WTC11 (cell line): Measurements from ENCODE around the gene VWA7. TPM values are rescaled to one million over a fixed set of nuclear protein-coding genes. Genes with fewer than 3 reads are reported as not detected.

Experiments used
- ATAC-seq: fragments of 200-7000 bp; cut with Tn5 transposase; 2 replicates; pipeline ENCODE4 v1.10.0; 2021; ENCODE audit warnings: mild to moderate bottlenecking, moderate library complexity
- CTCF ChIA-PET: fragments of 300-600 bp; sonication (Branson Sonifier 250); formaldehyde crosslinking; loops from one replicate; lab custom pipeline; 2021; ENCODE audit warnings: antibody characterized with exemption; lab: Charles Lee
- POLR2A ChIA-PET: fragments of 350-600 bp; sonication (Branson Sonifier 250); formaldehyde crosslinking; loops from one replicate; lab custom pipeline; 2021; ENCODE audit warnings: antibody characterized with exemption; lab: Charles Lee
- DNase-seq: peaks from one replicate; pipeline ENCODE4 v3.0.0; 2021; ENCODE audit warnings: low spot score
- H3K27ac Mint-ChIP-seq: 2 replicates; pipeline ENCODE4 v1.8.0; 2021; ENCODE audit warnings: mixed read lengths
- H3K27me3 Mint-ChIP-seq: 2 replicates; pipeline ENCODE4 v1.8.0; 2021; ENCODE audit warnings: low read depth, mild to moderate bottlenecking, moderate library complexity, mixed read lengths
- H3K36me3 Mint-ChIP-seq: 2 replicates; pipeline ENCODE4 v1.8.0; 2021; ENCODE audit warnings: mixed read lengths
- H3K4me1 Mint-ChIP-seq: 2 replicates; pipeline ENCODE4 v1.8.0; 2022; ENCODE audit warnings: mixed read lengths
- H3K4me3 Mint-ChIP-seq: 2 replicates; pipeline ENCODE4 v1.8.0; 2021; ENCODE audit warnings: mild to moderate bottlenecking, moderate library complexity, mixed read lengths
- H3K9me3 Mint-ChIP-seq: 2 replicates; pipeline ENCODE4 v1.8.0; 2021; ENCODE audit warnings: mixed read lengths
- CBFB ChIP-seq: sonication (generic); formaldehyde crosslinking; IDR thresholded peaks from 2 replicates; pipeline ENCODE4 v1.8.1; 2022; ENCODE audit warnings: mild to moderate bottlenecking, low read depth, missing genetic modification reagents
- HMGXB4 ChIP-seq: sonication (generic); formaldehyde crosslinking; IDR thresholded peaks from 2 replicates; pipeline ENCODE4 v1.8.1; 2023; ENCODE audit warnings: mild to moderate bottlenecking, moderate library complexity, missing genetic modification reagents
- PRRX2 ChIP-seq: fragments of 250-450 bp; sonication (Bioruptor Pico); IDR thresholded peaks from 2 replicates; pipeline ENCODE4 v1.8.0; 2021; ENCODE audit warnings: mild to moderate bottlenecking
- SMAD3 ChIP-seq: sonication (generic); formaldehyde crosslinking; IDR thresholded peaks from 2 replicates; pipeline ENCODE4 v1.8.0; 2022; ENCODE audit warnings: missing genetic modification reagents, mild to moderate bottlenecking, borderline replicate concordance
- ZBTB21 ChIP-seq: sonication (generic); formaldehyde crosslinking; IDR thresholded peaks from 2 replicates; pipeline ENCODE4 v1.8.1; 2023; ENCODE audit warnings: mild to moderate bottlenecking, missing genetic modification reagents, borderline replicate concordance
- ZNF263 ChIP-seq: sonication (generic); formaldehyde crosslinking; IDR thresholded peaks from 2 replicates; pipeline ENCODE4 v1.8.1; 2022; ENCODE audit warnings: low read depth, mild to moderate bottlenecking, moderate library complexity, missing genetic modification reagents
- ZNF281 ChIP-seq: sonication (generic); formaldehyde crosslinking; IDR thresholded peaks from 2 replicates; pipeline ENCODE4 v1.8.0; 2023; ENCODE audit warnings: mild to moderate bottlenecking, missing genetic modification reagents
- total RNA-seq: library from RNA; stranded (reverse); gene quantifications from 3 replicates; pipeline ENCODE4 v1.2.3, GENCODE V29; 2021
- TF ChIP-seq, protein P1 (sequence below): fragments of 250-450 bp; sonication (Bioruptor Pico); IDR thresholded peaks from 2 replicates; pipeline ENCODE4 v1.8.0; 2021; ENCODE audit warnings: mild to moderate bottlenecking
- TF ChIP-seq, protein P2 (sequence below): sonication (generic); formaldehyde crosslinking; IDR thresholded peaks from 2 replicates; pipeline ENCODE4 v1.8.0; 2022; ENCODE audit warnings: mild to moderate bottlenecking, missing genetic modification reagents
- TF ChIP-seq, protein P3 (sequence below): sonication (generic); formaldehyde crosslinking; conservative IDR thresholded peaks from 2 replicates; pipeline ENCODE4 v1.8.1; 2023; ENCODE audit warnings: mild to moderate bottlenecking, low read depth, missing genetic modification reagents, moderate library complexity

Gene VWA7
- total RNA-seq, 1 experiment from 2014 or later = 1.8 TPM

GRCh38 chr6:31750411-31751022 is 26.6 kb downstream of the VWA7 start:
- TF ChIP-seq, protein P1, sequence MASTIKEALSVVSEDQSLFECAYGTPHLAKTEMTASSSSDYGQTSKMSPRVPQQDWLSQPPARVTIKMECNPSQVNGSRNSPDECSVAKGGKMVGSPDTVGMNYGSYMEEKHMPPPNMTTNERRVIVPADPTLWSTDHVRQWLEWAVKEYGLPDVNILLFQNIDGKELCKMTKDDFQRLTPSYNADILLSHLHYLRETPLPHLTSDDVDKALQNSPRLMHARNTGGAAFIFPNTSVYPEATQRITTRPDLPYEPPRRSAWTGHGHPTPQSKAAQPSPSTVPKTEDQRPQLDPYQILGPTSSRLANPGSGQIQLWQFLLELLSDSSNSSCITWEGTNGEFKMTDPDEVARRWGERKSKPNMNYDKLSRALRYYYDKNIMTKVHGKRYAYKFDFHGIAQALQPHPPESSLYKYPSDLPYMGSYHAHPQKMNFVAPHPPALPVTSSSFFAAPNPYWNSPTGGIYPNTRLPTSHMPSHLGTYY = no peak
- TF ChIP-seq ZNF263 (CRISPR knock-in tag) = no peak
- no peak for TF ChIP-seq PRRX2 (CRISPR knock-in tag)
- no peak for TF ChIP-seq ZNF281 (CRISPR knock-in tag)
- TF ChIP-seq, protein P2, sequence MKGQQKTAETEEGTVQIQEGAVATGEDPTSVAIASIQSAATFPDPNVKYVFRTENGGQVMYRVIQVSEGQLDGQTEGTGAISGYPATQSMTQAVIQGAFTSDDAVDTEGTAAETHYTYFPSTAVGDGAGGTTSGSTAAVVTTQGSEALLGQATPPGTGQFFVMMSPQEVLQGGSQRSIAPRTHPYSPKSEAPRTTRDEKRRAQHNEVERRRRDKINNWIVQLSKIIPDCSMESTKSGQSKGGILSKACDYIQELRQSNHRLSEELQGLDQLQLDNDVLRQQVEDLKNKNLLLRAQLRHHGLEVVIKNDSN (CRISPR knock-in tag) = no peak
- no peak for TF ChIP-seq SMAD3 (CRISPR knock-in tag)
- TF ChIP-seq, protein P3, sequence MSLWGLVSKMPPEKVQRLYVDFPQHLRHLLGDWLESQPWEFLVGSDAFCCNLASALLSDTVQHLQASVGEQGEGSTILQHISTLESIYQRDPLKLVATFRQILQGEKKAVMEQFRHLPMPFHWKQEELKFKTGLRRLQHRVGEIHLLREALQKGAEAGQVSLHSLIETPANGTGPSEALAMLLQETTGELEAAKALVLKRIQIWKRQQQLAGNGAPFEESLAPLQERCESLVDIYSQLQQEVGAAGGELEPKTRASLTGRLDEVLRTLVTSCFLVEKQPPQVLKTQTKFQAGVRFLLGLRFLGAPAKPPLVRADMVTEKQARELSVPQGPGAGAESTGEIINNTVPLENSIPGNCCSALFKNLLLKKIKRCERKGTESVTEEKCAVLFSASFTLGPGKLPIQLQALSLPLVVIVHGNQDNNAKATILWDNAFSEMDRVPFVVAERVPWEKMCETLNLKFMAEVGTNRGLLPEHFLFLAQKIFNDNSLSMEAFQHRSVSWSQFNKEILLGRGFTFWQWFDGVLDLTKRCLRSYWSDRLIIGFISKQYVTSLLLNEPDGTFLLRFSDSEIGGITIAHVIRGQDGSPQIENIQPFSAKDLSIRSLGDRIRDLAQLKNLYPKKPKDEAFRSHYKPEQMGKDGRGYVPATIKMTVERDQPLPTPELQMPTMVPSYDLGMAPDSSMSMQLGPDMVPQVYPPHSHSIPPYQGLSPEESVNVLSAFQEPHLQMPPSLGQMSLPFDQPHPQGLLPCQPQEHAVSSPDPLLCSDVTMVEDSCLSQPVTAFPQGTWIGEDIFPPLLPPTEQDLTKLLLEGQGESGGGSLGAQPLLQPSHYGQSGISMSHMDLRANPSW (CRISPR knock-in tag) = no peak
- TF ChIP-seq ZBTB21 (CRISPR knock-in tag) = no peak
- TF ChIP-seq, all 79 proteins: peak for 0
- no peak overlapping the region for H3K27ac Mint-ChIP-seq
- POLR2A ChIA-PET = no interaction called here
- H3K4me1 Mint-ChIP-seq = no peaks in the 10 kb centered on the region
- ATAC-seq (no peak), DNase-seq (no peak)
- peaks cover 13% of the 10 kb centered on the region for H3K36me3 Mint-ChIP-seq
- no peak overlapping the region for H3K4me3 Mint-ChIP-seq
- H3K27me3 Mint-ChIP-seq = no peaks in the 10 kb centered on the region; the same call in 1 of the 2 replicates
- no peaks in the 10 kb centered on the region for H3K9me3 Mint-ChIP-seq
- CTCF ChIA-PET = no interaction called here

DNA sequence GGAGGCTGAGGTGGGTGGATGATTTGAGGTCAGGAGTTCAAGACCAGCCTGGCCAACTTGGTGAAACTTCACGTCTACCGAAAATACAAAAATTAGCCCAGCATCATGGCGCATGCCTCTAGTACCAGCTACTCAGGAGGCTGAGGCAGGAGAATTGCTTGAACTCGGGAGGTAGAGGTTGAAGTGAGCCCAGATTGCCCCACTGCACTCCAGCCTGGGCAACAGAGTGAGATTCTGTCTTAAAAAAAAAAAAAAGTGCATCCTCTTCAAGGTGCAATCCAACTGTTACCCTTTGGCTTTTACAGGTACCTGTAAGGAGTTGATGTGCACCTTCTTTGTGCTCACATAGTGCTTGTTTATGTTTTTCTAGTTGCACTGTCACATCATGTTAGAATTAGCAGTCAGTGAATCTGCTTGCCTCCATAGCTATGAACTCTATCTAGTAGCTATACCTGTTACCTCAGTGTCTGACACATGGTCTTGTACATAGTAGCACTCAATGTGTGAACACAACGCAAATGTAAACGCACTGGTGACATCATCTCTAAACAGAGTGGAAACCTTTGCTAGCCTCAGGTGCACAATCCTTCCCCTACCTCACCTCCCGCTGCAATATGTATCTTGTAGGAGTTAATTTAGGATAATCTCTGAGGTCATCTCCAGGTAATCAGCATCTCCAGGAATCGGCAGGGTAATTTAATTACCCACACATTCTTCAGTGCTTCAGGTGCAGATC is 27.7 kb downstream of the VWA7 start:
- H3K27ac Mint-ChIP-seq = no peak overlapping the region
- H3K27me3 Mint-ChIP-seq = no peaks in the 10 kb centered on the region; the same call in 1 of the 2 replicates
- no peaks in the 10 kb centered on the region for H3K9me3 Mint-ChIP-seq
- H3K4me1 Mint-ChIP-seq = peaks cover 7% of the 10 kb centered on the region
- DNase-seq (no peak), ATAC-seq (no peak)
- H3K4me3 Mint-ChIP-seq = no peak overlapping the region
- CTCF ChIA-PET = interaction anchor here (0.6 kb wide), 1 partner anchor 13 kb away, joined by 3 read pairs; the partner anchor contains the start of gene SAPCD1
- peaks cover 13% of the 10 kb centered on the region for H3K36me3 Mint-ChIP-seq
- TF ChIP-seq CBFB (CRISPR knock-in tag) (no peak), HMGXB4 (CRISPR knock-in tag) (no peak)
- POLR2A ChIA-PET = no interaction called here
